Measurements from ENCODE around the gene ANKRD63. TPM values are rescaled to one million over a fixed set of nuclear protein-coding genes. Genes with fewer than 3 reads are reported as not detected.

The ANKRD63 gene
- total and polyA plus RNA-seq, 2 donors (not counting 1 experiment from before 2014, with no cell fraction given) = not detected

GRCh38 chr15:40295297-40295696 lies 12.4 kb upstream of the ANKRD63 start:
- Histone ChIP-seq H3K4me3 (replicated peaks in 1 of 4; ENCODE audit: control extremely low read depth in 1 of 4, insufficient read depth in 1 of 4, low read depth in 3 of 4, low read length in 4 of 4) (no peak overlapping the region), H2AFZ (ENCODE audit: low read length) (no peak overlapping the region), H3K27me3 (ENCODE audit: control insufficient read depth, insufficient read depth, low read length) (peaks cover 31% of the 10 kb centered on the region), H3K79me2 (ENCODE audit: control insufficient read depth, insufficient read depth, low read length) (no peaks in the 10 kb centered on the region), H3K36me3 (ENCODE audit: control insufficient read depth, insufficient read depth, low read length) (no peaks in the 10 kb centered on the region), H4K20me1 (ENCODE audit: control insufficient read depth, extremely low read depth, insufficient read depth, low read length) (no peaks in the 10 kb centered on the region), H3K27ac (ENCODE audit: insufficient read depth, low read length) (no peak overlapping the region), H3K9ac (ENCODE audit: insufficient read depth, low read length) (no peak overlapping the region), H3K4me2 (ENCODE audit: extremely low read depth, insufficient read depth, low read length) (no peak overlapping the region), H3K4me1 (ENCODE audit: control insufficient read depth, extremely low read depth, insufficient read depth, low read length) (no peaks in the 10 kb centered on the region), H3K9me3 (ENCODE audit: control insufficient read depth, insufficient read depth, low read depth, low read length) (no peaks in the 10 kb centered on the region)
- TF ChIP-seq CTCF (conservative IDR thresholded peaks at IDR 0.05 in 1 of 2, IDR thresholded peaks at IDR 0.05 in 1 of 2; ENCODE audit: low read depth in 1 of 2, low read length in 2 of 2) = no peak
- TF ChIP-seq EZH2 (IDR thresholded peaks at IDR 0.05; ENCODE audit: low read length, missing control alignments) = no peak
- no peak for DNase-seq (ENCODE audit: low read depth in 2 of 2)

GRCh38 chr15:40293905-40294895 lies 11.3 kb upstream of the ANKRD63 start:
- Histone ChIP-seq H2AFZ (ENCODE audit: low read length) (no peak overlapping the region), H3K9ac (ENCODE audit: insufficient read depth, low read length) (no peak overlapping the region), H3K79me2 (ENCODE audit: control insufficient read depth, insufficient read depth, low read length) (no peaks in the 10 kb centered on the region), H3K4me2 (ENCODE audit: extremely low read depth, insufficient read depth, low read length) (no peak overlapping the region), H3K36me3 (ENCODE audit: control insufficient read depth, insufficient read depth, low read length) (no peaks in the 10 kb centered on the region), H3K4me1 (ENCODE audit: control insufficient read depth, extremely low read depth, insufficient read depth, low read length) (no peaks in the 10 kb centered on the region), H3K27ac (ENCODE audit: insufficient read depth, low read length) (no peak overlapping the region), H3K27me3 (ENCODE audit: control insufficient read depth, insufficient read depth, low read length) (peaks cover 33% of the 10 kb centered on the region), H4K20me1 (ENCODE audit: control insufficient read depth, extremely low read depth, insufficient read depth, low read length) (no peaks in the 10 kb centered on the region), H3K4me3 (replicated peaks in 1 of 4; ENCODE audit: control extremely low read depth in 1 of 4, insufficient read depth in 1 of 4, low read depth in 3 of 4, low read length in 4 of 4) (no peak overlapping the region), H3K9me3 (ENCODE audit: control insufficient read depth, insufficient read depth, low read depth, low read length) (no peaks in the 10 kb centered on the region)
- DNase-seq (ENCODE audit: low read depth in 2 of 2) = no peak
- TF ChIP-seq CTCF (conservative IDR thresholded peaks at IDR 0.05 in 1 of 2, IDR thresholded peaks at IDR 0.05 in 1 of 2; ENCODE audit: low read depth in 1 of 2, low read length in 2 of 2) (no peak), EZH2 (IDR thresholded peaks at IDR 0.05; ENCODE audit: low read length, missing control alignments) (no peak)

GRCh38 chr15:40293006-40293405 lies 10.1 kb upstream of the ANKRD63 start:
- H3K9me3 ChIP-seq (ENCODE audit: control insufficient read depth, insufficient read depth, low read depth, low read length) = no peaks in the 10 kb centered on the region

More at GRCh38 chr15:40293006-40293405, 10.1 kb upstream of the ANKRD63 start:
- Histone ChIP-seq H3K36me3 (ENCODE audit: control insufficient read depth, insufficient read depth, low read length) (no peaks in the 10 kb centered on the region), H3K4me3 (replicated peaks in 1 of 4; ENCODE audit: control extremely low read depth in 1 of 4, insufficient read depth in 1 of 4, low read depth in 3 of 4, low read length in 4 of 4) (no peak overlapping the region), H3K79me2 (ENCODE audit: control insufficient read depth, insufficient read depth, low read length) (no peaks in the 10 kb centered on the region), H4K20me1 (ENCODE audit: control insufficient read depth, extremely low read depth, insufficient read depth, low read length) (no peaks in the 10 kb centered on the region), H3K4me1 (ENCODE audit: control insufficient read depth, extremely low read depth, insufficient read depth, low read length) (no peaks in the 10 kb centered on the region), H3K4me2 (ENCODE audit: extremely low read depth, insufficient read depth, low read length) (no peak overlapping the region), H3K27ac (ENCODE audit: insufficient read depth, low read length) (no peak overlapping the region), H2AFZ (ENCODE audit: low read length) (no peak overlapping the region), H3K9ac (ENCODE audit: insufficient read depth, low read length) (no peak overlapping the region), H3K27me3 (ENCODE audit: control insufficient read depth, insufficient read depth, low read length) (peaks cover 33% of the 10 kb centered on the region)
- TF ChIP-seq CTCF (conservative IDR thresholded peaks at IDR 0.05 in 1 of 2, IDR thresholded peaks at IDR 0.05 in 1 of 2; ENCODE audit: low read depth in 1 of 2, low read length in 2 of 2) = no peak
- TF ChIP-seq EZH2 (IDR thresholded peaks at IDR 0.05; ENCODE audit: low read length, missing control alignments) = no peak
- no peak for DNase-seq (ENCODE audit: low read depth in 2 of 2)

Data from fibroblast of lung (primary cell).